ENCODE results near the gene DBNL.
A peak's percentile ranks its signal among the peaks of the same experiment; 100 is the strongest.

The DBNL gene

DNA sequence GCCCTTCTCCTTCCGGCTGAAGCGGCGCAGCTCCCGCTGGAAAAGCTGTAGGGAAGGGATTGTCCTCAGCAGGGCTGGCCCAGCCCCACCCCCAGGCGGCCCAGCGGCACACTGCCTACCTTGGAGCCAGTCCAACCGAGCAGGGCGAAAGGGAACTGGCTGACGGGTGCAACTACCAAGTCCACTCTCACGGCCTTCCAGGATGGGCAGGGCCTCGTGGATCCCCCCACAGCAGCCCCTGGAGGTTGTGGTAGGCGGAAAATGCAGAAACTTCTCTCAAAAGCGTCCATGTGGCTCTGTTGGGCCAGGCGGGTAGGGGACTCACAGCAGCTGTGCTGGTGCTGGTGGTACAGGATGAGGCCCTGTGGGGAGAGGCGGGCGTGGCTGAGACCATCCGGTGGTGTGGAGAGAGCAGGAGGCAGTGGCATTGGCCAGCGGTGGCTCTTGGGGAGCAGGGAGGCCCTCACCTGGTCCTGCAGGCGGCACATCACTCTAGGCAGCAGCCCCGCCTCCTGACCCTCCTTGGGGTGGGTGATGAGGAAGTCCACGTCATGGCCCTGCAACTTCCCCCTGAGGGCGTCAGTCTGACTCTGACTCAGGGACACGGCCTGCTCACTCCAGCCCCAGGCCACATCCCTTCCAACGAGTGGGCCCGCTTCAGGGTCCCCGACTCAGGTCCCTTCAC, 29.3 kb downstream of the DBNL start:
- peak; percentile 93 for DNase-seq (ENCODE audit: low spot score)
- H3K27ac ChIP-seq: peak overlapping the region; percentile 94
- ChIA-PET CTCF (interaction anchor here (0.6 kb wide), 1 partner anchor 105 kb away, joined by 3 read pairs; no protein-coding TSS in a partner anchor), POLR2A (ENCODE audit: low non-redundant PET) (no interaction called here)
- TF ChIP-seq, protein P1, sequence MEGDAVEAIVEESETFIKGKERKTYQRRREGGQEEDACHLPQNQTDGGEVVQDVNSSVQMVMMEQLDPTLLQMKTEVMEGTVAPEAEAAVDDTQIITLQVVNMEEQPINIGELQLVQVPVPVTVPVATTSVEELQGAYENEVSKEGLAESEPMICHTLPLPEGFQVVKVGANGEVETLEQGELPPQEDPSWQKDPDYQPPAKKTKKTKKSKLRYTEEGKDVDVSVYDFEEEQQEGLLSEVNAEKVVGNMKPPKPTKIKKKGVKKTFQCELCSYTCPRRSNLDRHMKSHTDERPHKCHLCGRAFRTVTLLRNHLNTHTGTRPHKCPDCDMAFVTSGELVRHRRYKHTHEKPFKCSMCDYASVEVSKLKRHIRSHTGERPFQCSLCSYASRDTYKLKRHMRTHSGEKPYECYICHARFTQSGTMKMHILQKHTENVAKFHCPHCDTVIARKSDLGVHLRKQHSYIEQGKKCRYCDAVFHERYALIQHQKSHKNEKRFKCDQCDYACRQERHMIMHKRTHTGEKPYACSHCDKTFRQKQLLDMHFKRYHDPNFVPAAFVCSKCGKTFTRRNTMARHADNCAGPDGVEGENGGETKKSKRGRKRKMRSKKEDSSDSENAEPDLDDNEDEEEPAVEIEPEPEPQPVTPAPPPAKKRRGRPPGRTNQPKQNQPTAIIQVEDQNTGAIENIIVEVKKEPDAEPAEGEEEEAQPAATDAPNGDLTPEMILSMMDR (conservative IDR thresholded peaks at IDR 0.05; ENCODE audit: low read depth): no peak

GRCh38 chr7:44074349-44074695, 29.8 kb downstream of the DBNL start:
- TF ChIP-seq, protein P1 (conservative IDR thresholded peaks at IDR 0.05; ENCODE audit: low read depth): no peak
- ChIA-PET CTCF (interaction anchor here (0.6 kb wide), 1 partner anchor 104 kb away, joined by 3 read pairs; no protein-coding TSS in a partner anchor), POLR2A (ENCODE audit: low non-redundant PET) (no interaction called here)
- peak overlapping the region; percentile 94 for H3K27ac ChIP-seq
- no peak for DNase-seq (ENCODE audit: low spot score)

DNA sequence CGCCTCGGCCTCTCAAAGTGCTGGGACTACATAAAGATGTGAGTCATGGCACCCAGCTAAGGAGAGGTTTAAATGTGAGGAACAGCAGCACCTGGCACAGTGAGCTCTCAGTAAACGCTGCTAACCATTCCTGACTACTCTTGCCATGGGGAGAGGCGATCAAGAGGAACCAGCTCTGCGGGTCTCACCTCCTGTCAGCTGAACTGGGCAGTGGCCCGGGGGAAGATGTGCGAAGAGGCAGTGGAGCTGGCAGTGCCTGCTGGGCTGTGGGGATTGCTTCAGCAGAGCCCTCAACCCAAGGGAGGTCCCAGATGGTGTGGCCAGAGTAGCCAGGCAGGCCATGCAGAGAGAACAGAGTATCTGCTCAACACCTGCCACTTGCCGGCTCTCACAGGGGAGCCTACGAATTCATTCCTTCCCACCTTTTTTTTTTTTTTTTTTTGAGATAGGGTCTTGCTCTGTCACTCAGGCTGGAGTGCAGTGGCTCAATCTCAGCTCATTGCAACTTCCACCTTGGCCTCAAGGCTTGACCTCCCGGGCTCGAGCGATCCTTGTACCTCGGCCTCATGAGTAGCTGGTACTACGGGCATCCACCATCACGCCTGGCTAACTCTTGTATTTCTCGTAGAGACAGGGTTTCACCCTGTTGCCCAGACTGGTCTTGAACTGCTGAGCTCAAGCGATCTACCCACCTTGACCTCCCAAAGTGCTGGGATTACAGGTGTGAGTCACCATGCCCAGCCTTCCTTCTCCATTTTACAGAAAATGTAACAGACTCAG, 31.0 kb downstream of the DBNL start:
- ChIA-PET CTCF (no interaction called here), POLR2A (ENCODE audit: low non-redundant PET) (interaction anchor here (0.6 kb wide), 1 partner anchor 13 kb away, joined by 6 read pairs; no protein-coding TSS in a partner anchor)
- DNase-seq (ENCODE audit: low spot score): no peak
- H3K27ac ChIP-seq: peak overlapping the region; percentile 94
- TF ChIP-seq, protein P1 (conservative IDR thresholded peaks at IDR 0.05; ENCODE audit: low read depth): no peak

- ChIA-PET POLR2A (ENCODE audit: low non-redundant PET) (interaction anchor here (0.6 kb wide), 1 partner anchor 12 kb away, joined by 6 read pairs; no protein-coding TSS in a partner anchor), CTCF (no interaction called here)
- DNase-seq (ENCODE audit: low spot score): no peak
- H3K27ac ChIP-seq: peak overlapping the region; percentile 94
- TF ChIP-seq, protein P1 (conservative IDR thresholded peaks at IDR 0.05; ENCODE audit: low read depth): no peak
Observed at GRCh38 chr7:44076101-44076895, 31.8 kb downstream of the DBNL start.

DNA sequence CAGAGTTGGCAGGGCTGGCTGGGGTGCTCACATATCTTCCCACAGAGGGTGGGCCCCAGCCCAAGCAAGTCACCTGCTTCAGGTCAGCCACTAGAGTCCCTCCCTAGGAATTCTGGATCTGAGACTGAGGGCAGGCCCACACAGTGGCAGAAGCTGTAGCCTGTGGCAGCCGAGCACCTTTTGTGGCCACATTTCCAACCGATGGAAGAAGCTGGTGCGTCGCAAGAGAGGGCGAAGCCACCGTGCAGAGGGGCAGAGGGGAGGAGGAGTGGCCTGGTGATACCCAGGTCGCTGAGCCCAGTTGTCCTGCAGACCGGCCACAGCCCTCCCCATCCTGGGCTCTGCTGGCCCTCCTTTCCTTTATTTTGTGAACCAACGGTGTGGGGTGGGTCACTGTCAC, 32.6 kb downstream of the DBNL start:
- peak overlapping the region; percentile 94 for H3K27ac ChIP-seq
- no peak for DNase-seq (ENCODE audit: low spot score)
- TF ChIP-seq, protein P1 (conservative IDR thresholded peaks at IDR 0.05; ENCODE audit: low read depth): no peak
- ChIA-PET POLR2A (ENCODE audit: low non-redundant PET) (no interaction called here), CTCF (no interaction called here)

- CTCF ChIA-PET: no interaction called here
- TF ChIP-seq, protein P1 (conservative IDR thresholded peaks at IDR 0.05; ENCODE audit: low read depth): no peak
- POLR2A ChIA-PET (ENCODE audit: low non-redundant PET): no interaction called here
- no peak for DNase-seq (ENCODE audit: low spot score)
- peak overlapping the region; percentile 94 for H3K27ac ChIP-seq
Observed at GRCh38 chr7:44077681-44078091, 33.2 kb downstream of the DBNL start.
